Upper lobe of right lung (tissue), 1 donor: Measurements from ENCODE around the gene PNMA6F. TPM values are rescaled to one million over a fixed set of nuclear protein-coding genes. Genes with fewer than 3 reads are reported as not detected.

Experiments
- ATAC-seq: fragments of 200-7000 bp; cut with Tn5 transposase; one replicate; pipeline ENCODE4 v1.9.1; 2020; ENCODE audit warnings: mild to moderate bottlenecking, moderate library complexity
- DNase-seq: peaks from one replicate; pipeline ENCODE4 v3.0.0-alpha.2; 2020
- H3K27ac ChIP-seq: fragments of 200-600 bp; one replicate; pipeline ENCODE4 v1.8.0; 2022
- H3K27me3 ChIP-seq: fragments of 200-600 bp; one replicate; pipeline ENCODE4 v1.8.0; 2022; ENCODE audit warnings: mild to moderate bottlenecking
- H3K36me3 ChIP-seq: fragments of 200-600 bp; one replicate; pipeline ENCODE4 v1.8.0; 2022
- H3K4me1 ChIP-seq: fragments of 200-600 bp; one replicate; pipeline ENCODE4 v1.8.0; 2022
- H3K4me3 ChIP-seq: fragments of 200-600 bp; one replicate; pipeline ENCODE4 v1.8.0; 2022; ENCODE audit warnings: mild to moderate bottlenecking
- H3K9me3 ChIP-seq: fragments of 200-600 bp; one replicate; pipeline ENCODE4 v1.8.0; 2022
- intact Hi-C: fragments of 100-400 bp; cut with DNase I; formaldehyde crosslinking; loops from one replicate; pipeline ENCODE4 v1.11.0; 2022
- total RNA-seq: library from RNA; stranded (reverse); fragmentation: NEBNext Ultra II Directional; extraction: Animal tissue kit (Norgen Biotek cat#: 25700); gene quantifications from one replicate; pipeline ENCODE4 v1.2.1, GENCODE V29; 2021
- TF ChIP-seq, protein P1 (sequence below): fragments of 200-600 bp; IDR thresholded peaks from one replicate; pipeline ENCODE4 v1.8.0; 2022; ENCODE audit warnings: antibody characterized with exemption
- donor health status: DM: no; HTN: yes; CAD: no; lungs with severe emphysema.

The PNMA6F gene
- total RNA-seq, 1 donor from 2014 or later: not detected

GRCh38 chrX:153365670-153366069 lies 44.1 kb upstream of the PNMA6F start:
- intact Hi-C loops: no loop called here

DNA sequence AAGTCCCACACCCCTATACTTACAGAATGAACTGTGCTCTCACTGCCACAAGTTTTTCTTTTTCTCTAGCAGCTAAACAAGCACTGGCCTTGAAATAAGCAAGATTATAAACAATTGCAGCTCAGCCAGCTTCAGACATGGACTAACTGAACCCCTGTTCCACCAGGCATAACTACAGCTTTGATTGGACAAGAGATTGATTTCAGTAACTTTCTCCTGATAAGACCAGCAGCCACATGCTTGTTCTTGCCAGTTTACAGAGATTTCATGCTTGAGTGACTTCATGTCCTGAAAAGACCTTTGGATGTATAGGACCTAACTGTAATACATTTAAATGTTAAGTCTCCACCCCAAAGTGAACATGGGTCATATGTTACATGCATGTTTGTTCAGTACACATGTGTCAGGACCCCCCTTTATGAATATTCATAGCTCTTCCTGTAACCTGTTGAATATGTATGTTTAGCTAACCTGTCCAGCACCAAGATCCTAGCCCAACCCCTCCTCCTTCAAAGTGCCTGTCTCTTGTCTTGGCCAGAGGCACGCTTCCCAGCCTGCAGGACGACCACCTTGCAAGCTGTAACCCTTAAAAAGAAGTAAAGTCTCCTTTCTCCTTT lies 40.3 kb upstream of the PNMA6F start:
- H3K27ac ChIP-seq: no peak overlapping the region
- intact Hi-C loops: no loop called here
- H3K4me1 ChIP-seq: no peaks in the 10 kb centered on the region
- H3K4me3 ChIP-seq: no peak overlapping the region
- no peaks in the 10 kb centered on the region for H3K36me3 ChIP-seq
- no peaks in the 10 kb centered on the region for H3K27me3 ChIP-seq
- ATAC-seq: no peak
- no peaks in the 10 kb centered on the region for H3K9me3 ChIP-seq
- TF ChIP-seq, protein P1, sequence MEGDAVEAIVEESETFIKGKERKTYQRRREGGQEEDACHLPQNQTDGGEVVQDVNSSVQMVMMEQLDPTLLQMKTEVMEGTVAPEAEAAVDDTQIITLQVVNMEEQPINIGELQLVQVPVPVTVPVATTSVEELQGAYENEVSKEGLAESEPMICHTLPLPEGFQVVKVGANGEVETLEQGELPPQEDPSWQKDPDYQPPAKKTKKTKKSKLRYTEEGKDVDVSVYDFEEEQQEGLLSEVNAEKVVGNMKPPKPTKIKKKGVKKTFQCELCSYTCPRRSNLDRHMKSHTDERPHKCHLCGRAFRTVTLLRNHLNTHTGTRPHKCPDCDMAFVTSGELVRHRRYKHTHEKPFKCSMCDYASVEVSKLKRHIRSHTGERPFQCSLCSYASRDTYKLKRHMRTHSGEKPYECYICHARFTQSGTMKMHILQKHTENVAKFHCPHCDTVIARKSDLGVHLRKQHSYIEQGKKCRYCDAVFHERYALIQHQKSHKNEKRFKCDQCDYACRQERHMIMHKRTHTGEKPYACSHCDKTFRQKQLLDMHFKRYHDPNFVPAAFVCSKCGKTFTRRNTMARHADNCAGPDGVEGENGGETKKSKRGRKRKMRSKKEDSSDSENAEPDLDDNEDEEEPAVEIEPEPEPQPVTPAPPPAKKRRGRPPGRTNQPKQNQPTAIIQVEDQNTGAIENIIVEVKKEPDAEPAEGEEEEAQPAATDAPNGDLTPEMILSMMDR: no peak
- DNase-seq: no peak

More at GRCh38 chrX:153365670-153366069, 44.1 kb upstream of the PNMA6F start:
- Histone ChIP-seq H3K9me3 (no peaks in the 10 kb centered on the region), H3K36me3 (no peaks in the 10 kb centered on the region), H3K4me3 (no peak overlapping the region), H3K27me3 (no peaks in the 10 kb centered on the region), H3K4me1 (no peaks in the 10 kb centered on the region), H3K27ac (no peak overlapping the region)
- DNase-seq (no peak), ATAC-seq (no peak)
- TF ChIP-seq, protein P1: no peak

DNA sequence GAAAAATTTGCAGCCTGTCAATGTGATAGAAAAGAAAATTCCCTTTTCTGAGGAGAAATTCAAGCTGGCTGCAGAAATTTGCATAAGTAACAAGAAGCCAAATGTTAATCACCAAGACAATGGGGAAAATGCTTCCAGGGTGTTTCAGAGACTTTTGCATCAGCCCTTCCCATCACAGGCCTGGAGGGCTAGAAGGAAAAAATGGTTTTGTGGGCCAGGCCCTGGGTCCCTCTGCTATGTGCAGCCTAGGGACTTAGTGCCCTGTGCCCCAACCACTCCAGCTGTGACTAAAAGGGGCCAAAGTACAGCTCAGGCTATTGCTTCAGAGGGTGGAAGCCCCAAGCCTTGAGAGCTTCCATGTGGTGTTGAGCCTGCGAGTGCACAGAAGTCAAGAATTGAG lies 36.3 kb upstream of the PNMA6F start:
- no peak overlapping the region for H3K27ac ChIP-seq
- H3K36me3 ChIP-seq: no peaks in the 10 kb centered on the region
- no peak overlapping the region for H3K4me3 ChIP-seq
- intact Hi-C loops: no loop called here
- DNase-seq: no peak
- ATAC-seq: no peak
- no peaks in the 10 kb centered on the region for H3K27me3 ChIP-seq
- H3K4me1 ChIP-seq: no peaks in the 10 kb centered on the region
- H3K9me3 ChIP-seq: no peaks in the 10 kb centered on the region
- TF ChIP-seq, protein P1: no peak

DNA sequence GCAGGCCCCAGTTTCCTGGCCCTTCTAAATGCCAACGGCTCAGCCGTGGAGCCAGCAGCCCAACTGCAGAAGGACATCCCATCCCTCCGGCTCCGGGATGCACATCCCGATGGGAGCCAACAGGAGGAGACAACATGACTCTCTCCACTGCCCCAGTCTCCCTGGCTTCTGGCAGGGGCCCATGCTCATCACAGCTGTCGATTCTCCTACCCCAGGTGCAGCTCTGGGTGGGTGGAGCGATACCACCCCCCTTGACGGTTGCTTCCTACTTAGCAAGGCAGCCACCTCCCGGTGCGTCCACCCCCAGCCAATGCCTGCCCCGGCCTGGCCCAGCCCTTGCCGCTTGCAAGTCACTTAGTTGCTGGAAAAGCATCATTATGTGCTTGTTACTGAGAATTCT lies 31.8 kb upstream of the PNMA6F start:
- TF ChIP-seq, protein P1: no peak
- Histone ChIP-seq H3K4me1 (no peaks in the 10 kb centered on the region), H3K9me3 (no peaks in the 10 kb centered on the region), H3K36me3 (peaks cover 12% of the 10 kb centered on the region), H3K27me3 (no peaks in the 10 kb centered on the region), H3K4me3 (no peak overlapping the region), H3K27ac (no peak overlapping the region)
- intact Hi-C loops: no loop called here
- ATAC-seq (no peak), DNase-seq (no peak)

GRCh38 chrX:153352858-153353257 lies 31.3 kb upstream of the PNMA6F start:
- no peaks in the 10 kb centered on the region for H3K4me1 ChIP-seq
- ATAC-seq: no peak
- intact Hi-C loops: no loop called here
- no peaks in the 10 kb centered on the region for H3K9me3 ChIP-seq
- peaks cover 18% of the 10 kb centered on the region for H3K36me3 ChIP-seq
- H3K4me3 ChIP-seq: no peak overlapping the region
- H3K27me3 ChIP-seq: no peaks in the 10 kb centered on the region
- no peak for DNase-seq
- TF ChIP-seq, protein P1: no peak
- H3K27ac ChIP-seq: no peak overlapping the region

DNA sequence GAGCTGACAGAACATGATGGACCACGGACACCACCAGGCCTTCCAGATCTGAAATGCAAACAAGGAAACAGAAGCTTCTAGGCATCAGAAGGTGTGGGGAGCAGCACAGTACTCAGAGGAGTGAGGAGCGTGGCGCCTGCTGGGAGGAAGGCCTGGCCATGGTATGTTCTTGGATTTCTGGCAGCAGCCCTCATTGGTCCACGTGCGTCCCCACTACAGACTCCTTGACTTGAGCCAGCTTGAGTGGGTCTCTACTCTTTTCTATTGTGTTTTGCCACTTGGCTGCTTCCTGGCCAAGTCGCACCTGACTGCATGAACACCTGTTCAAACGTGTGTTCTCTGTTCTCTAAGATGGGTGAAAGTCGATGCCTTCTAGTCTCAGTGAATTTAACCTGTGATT lies 30.4 kb upstream of the PNMA6F start:
- DNase-seq (no peak), ATAC-seq (no peak)
- no peak overlapping the region for H3K4me3 ChIP-seq
- H3K27me3 ChIP-seq: no peaks in the 10 kb centered on the region
- TF ChIP-seq, protein P1: no peak
- no peak overlapping the region for H3K27ac ChIP-seq
- H3K4me1 ChIP-seq: no peaks in the 10 kb centered on the region
- intact Hi-C loops: no loop called here
- H3K9me3 ChIP-seq: no peaks in the 10 kb centered on the region
- peaks cover 26% of the 10 kb centered on the region for H3K36me3 ChIP-seq
